K562 (cell line): ENCODE results near the gene FAM98C. TPM values are rescaled to one million over a fixed set of nuclear protein-coding genes. Genes with fewer than 3 reads are reported as not detected.

Experiments used
- ELK1 ChIP-seq: sonication (generic); formaldehyde crosslinking; IDR thresholded peaks from 2 replicates; pipeline ENCODE4 v1.8.1; 2022; ENCODE audit warnings: missing genetic modification reagents
- GABPA ChIP-seq: fragments of 200-800 bp; sonication (Bioruptor generic); conservative IDR thresholded peaks from 2 replicates; pipeline ENCODE4 v1.6.1; 2016; ENCODE audit warnings: low read depth, missing genetic modification characterization, missing compliant biosample characterization
- GATAD2A ChIP-seq: fragments of 450-650 bp; IDR thresholded peaks from 2 replicates; pipeline ENCODE4 v1.6.1; 2017
- JUND ChIP-seq, 2 experiments: IDR thresholded peaks; 2 replicates in 1 of 2; 3 replicates in 1 of 2; pipeline ENCODE4 v1.6.1; 2011; ENCODE audit warnings: borderline replicate concordance in 2 of 2, low read depth in 2 of 2, low read length in 2 of 2, improper control_type of control experiment in 1 of 2, missing biosample characterization in 1 of 2, missing genetic modification characterization in 1 of 2, missing genetic modification reagents in 1 of 2
- KDM1A ChIP-seq, 2 experiments: fragments of 450-650 bp; IDR thresholded peaks; 2 replicates each; pipeline ENCODE4 v1.6.1; 2016; ENCODE audit warnings: mild to moderate bottlenecking in 2 of 2
- KDM4B ChIP-seq, 2 experiments: fragments of 450-650 bp in 1 of 2; sonication (generic) in 1 of 2; IDR thresholded peaks; 2 replicates each; pipeline ENCODE4 v1.6.1; 2016 to 2017; ENCODE audit warnings: borderline replicate concordance in 2 of 2, antibody characterized with exemption in 1 of 2, low read depth in 1 of 2, mild to moderate bottlenecking in 1 of 2
- MNT ChIP-seq, 2 experiments: fragments of 450-650 bp; conservative IDR thresholded peaks; 2 replicates each; pipeline ENCODE4 v1.6.1; 2017; ENCODE audit warnings: mild to moderate bottlenecking in 2 of 2, moderate library complexity in 2 of 2
- MYC ChIP-seq, 2 experiments: fragments of 250-450 bp in 1 of 2; sonication (Bioruptor Pico) in 1 of 2; IDR thresholded peaks; 2 replicates each; pipeline versions ENCODE4 v1.5.1 to v1.6.1; 2012 to 2021; ENCODE audit warnings: low read depth in 2 of 2, borderline replicate concordance in 1 of 2, improper control_type of control experiment in 1 of 2, low read length in 1 of 2, mild to moderate bottlenecking in 1 of 2, moderate library complexity in 1 of 2
- NFIC ChIP-seq: fragments of 450-650 bp; IDR thresholded peaks from 2 replicates; pipeline ENCODE4 v1.6.1; 2017; ENCODE audit warnings: mild to moderate bottlenecking, inconsistent platforms
- PCBP1 ChIP-seq: fragments of 200-400 bp; formaldehyde crosslinking; IDR thresholded peaks from 2 replicates; pipeline ENCODE4 v1.6.1; 2018; ENCODE audit warnings: mild to moderate bottlenecking, low read depth, low read length; ENCODE audit not compliant: poor library complexity, severe bottlenecking
- PHTF2 ChIP-seq: fragments of 250-450 bp; sonication (Bioruptor Pico); IDR thresholded peaks from 2 replicates; pipeline ENCODE4 v1.5.0; 2021; ENCODE audit warnings: mild to moderate bottlenecking
- RBM22 ChIP-seq: fragments of 200-400 bp; formaldehyde crosslinking; IDR thresholded peaks from 2 replicates; pipeline ENCODE4 v1.6.1; 2018; ENCODE audit warnings: low read length, low read depth; ENCODE audit not compliant: poor library complexity, severe bottlenecking
- SIN3A ChIP-seq, 2 experiments: fragments of 150-350 bp in 1 of 2; IDR thresholded peaks; 2 replicates each; pipeline ENCODE4 v1.6.1; 2011 to 2016; ENCODE audit warnings: borderline replicate concordance in 2 of 2, low read depth in 2 of 2, low read length in 2 of 2, mild to moderate bottlenecking in 2 of 2, moderate library complexity in 2 of 2; ENCODE audit not compliant: control insufficient read depth in 1 of 2
- SP2 ChIP-seq: IDR thresholded peaks from 2 replicates; pipeline ENCODE4 v1.6.1; 2011; ENCODE audit warnings: mild to moderate bottlenecking, low read depth, low read length, moderate library complexity; ENCODE audit not compliant: poor library complexity, severe bottlenecking; ENCODE audit errors: extremely low read depth
- SUPT5H ChIP-seq: fragments of 450-650 bp; IDR thresholded peaks from 2 replicates; pipeline ENCODE4 v1.6.1; 2016
- TBP ChIP-seq: optimal IDR thresholded peaks from 2 replicates; pipeline ENCODE3; 2011; ENCODE audit warnings: low read depth, low read length, improper control_type of control experiment
- TEAD4 ChIP-seq, 2 experiments: sonication (generic) in 1 of 2; formaldehyde crosslinking in 1 of 2; IDR thresholded peaks; 2 replicates each; pipeline versions ENCODE4 v1.6.1 to v1.8.0; 2012 to 2022; ENCODE audit warnings: borderline replicate concordance in 1 of 2, inconsistent platforms in 1 of 2, low read length in 1 of 2, mild to moderate bottlenecking in 1 of 2, missing genetic modification reagents in 1 of 2
- ZBTB2 ChIP-seq: fragments of 450-650 bp; IDR thresholded peaks from 2 replicates; pipeline ENCODE4 v1.6.1; 2016; ENCODE audit warnings: antibody characterized with exemption
- ZNF165 ChIP-seq: fragments of 250-450 bp; sonication (Bioruptor Pico); IDR thresholded peaks from 2 replicates; pipeline ENCODE4 v1.4.0; 2020; ENCODE audit warnings: borderline replicate concordance
- ZNF197 ChIP-seq: fragments of 200-800 bp; sonication (Bioruptor generic); IDR thresholded peaks from 2 replicates; pipeline ENCODE4 v1.6.1; 2016; ENCODE audit warnings: low read depth, missing genetic modification characterization, missing compliant biosample characterization
- ZNF253 ChIP-seq: fragments of 250-450 bp; sonication (Bioruptor Pico); conservative IDR thresholded peaks from 2 replicates; pipeline ENCODE4 v1.6.1; 2021; ENCODE audit warnings: mild to moderate bottlenecking
- ZNF263 ChIP-seq: sonication (generic); formaldehyde crosslinking; IDR thresholded peaks from 2 replicates; pipeline ENCODE4 v1.8.0; 2022; ENCODE audit warnings: mild to moderate bottlenecking, missing genetic modification reagents, borderline replicate concordance
- polyA plus RNA-seq, 8 experiments: library from polyadenylated mRNA; depleted of rRNA in 4 of 8; stranded (reverse) in 5 of 8; unstranded in 3 of 8; fragments of >200 nt; fragmentation: Nextera tagmentation in 2 of 8; fragmentation: Illumina TruSeq in 1 of 8; extraction: Ambion mirVana in 2 of 8; extraction: Trizol in 1 of 8; gene quantifications; 2 replicates each; pipeline versions ENCODE4 v1.2.1 to v1.2.3, GENCODE V29; 2011 to 2014; ENCODE audit warnings: inconsistent platforms in 1 of 8, missing spikeins in 1 of 8
- total RNA-seq, 7 experiments: library from RNA; depleted of rRNA in 6 of 7; stranded (reverse); fragments of >200 nt in 6 of 7; fragmentation: Illumina TruSeq in 2 of 7; extraction: Trizol in 2 of 7; gene quantifications; 2 replicates each; pipeline versions ENCODE4 v1.2.1 to v1.2.3, GENCODE V29; 2011 to 2021; ENCODE audit warnings: low replicate concordance in 1 of 7

FAM98C gene
- total and polyA plus RNA-seq, 9 of the 15 experiments (the other 6 are each of a cell fraction or from before 2014, with no cell fraction given), result 1.7 to 43.8 (median 13.7) TPM

- TF ChIP-seq GATAD2A (peak; percentile 68), ELK1 (CRISPR knock-in tag) (no peak), ZNF263 (CRISPR knock-in tag) (peak; percentile 75), JUND (IDR thresholded peaks at IDR 0.05; ENCODE audit: borderline replicate concordance, low read depth, low read length) (0 out of 2 replicates have a peak, but pooled peaks have one; percentile 23), JUND (tag; IDR thresholded peaks at IDR 0.05; ENCODE audit: borderline replicate concordance, low read depth, low read length) (no peak; the same call in 2 of the 3 replicates), PCBP1 (peak; percentile 74), TBP (peak; percentile 40), MYC (IDR thresholded peaks at IDR 0.05; ENCODE audit: low read depth, low read length) (peak; percentile 80), MYC (CRISPR knock-in tag; IDR thresholded peaks at IDR 0.05; ENCODE audit: borderline replicate concordance, low read depth) (no peak), NFIC (peak; percentile 20; the same call in 1 of the 2 replicates), TEAD4 (IDR thresholded peaks at IDR 0.05; ENCODE audit: low read length) (no peak; the same call in 1 of the 2 replicates), TEAD4 (CRISPR knock-in tag; IDR thresholded peaks at IDR 0.05; ENCODE audit: borderline replicate concordance) (no peak), ZNF165 (CRISPR knock-in tag) (no peak), SUPT5H (peak; percentile 57), ZNF253 (CRISPR knock-in tag) (no peak), RBM22 (peak; percentile 52), SIN3A (IDR thresholded peaks at IDR 0.05; ENCODE audit: borderline replicate concordance in 2 of 2, control insufficient read depth in 1 of 2, low read depth in 2 of 2, low read length in 2 of 2) (peak; percentile 31 to 69; a peak in 2 of 4 replicates), ZNF197 (CRISPR knock-in tag) (no peak), MNT (conservative IDR thresholded peaks at IDR 0.05) (peak; percentile 80 to 90), SP2 (peak; percentile 78), KDM4B (IDR thresholded peaks at IDR 0.05; ENCODE audit: borderline replicate concordance in 2 of 2, low read depth in 1 of 2) (0 out of 4 replicates have a peak, but pooled peaks of 1 of the 2 experiments have one; percentile 33), ZBTB2 (no peak), KDM1A (IDR thresholded peaks at IDR 0.05) (no peak), PHTF2 (CRISPR knock-in tag) (no peak), GABPA (tag) (peak; percentile 55; the same call in 1 of the 2 replicates)
These were observed at the start of gene FAM98C (continued) for GRCh38 chr19:38402967-38403674.
